Endodermal cell (in vitro differentiated cells): Measurements from ENCODE around the gene PRUNE2. TPM values are rescaled to one million over a fixed set of nuclear protein-coding genes. Genes with fewer than 3 reads are reported as not detected.

ENCODE experiments used
- DNase-seq: peaks from one replicate; pipeline ENCODE4 v3.0.0-alpha.2; 2017
- H3K27ac ChIP-seq: 2 replicates; pipeline ENCODE4 v1.5.1; 2013; ENCODE audit warnings: mild to moderate bottlenecking, low read depth, low read length, moderate library complexity
- H3K27me3 ChIP-seq: 2 replicates; pipeline ENCODE4 v1.6.1; 2013; ENCODE audit warnings: mild to moderate bottlenecking, low read length, moderate library complexity; ENCODE audit not compliant: insufficient read depth, control insufficient read depth, poor library complexity, severe bottlenecking
- H3K36me3 ChIP-seq: 2 replicates; pipeline ENCODE4 v1.7.0; 2013; ENCODE audit warnings: mild to moderate bottlenecking, low read length, moderate library complexity; ENCODE audit not compliant: control insufficient read depth, insufficient read depth
- H3K4me1 ChIP-seq: one replicate; pipeline ENCODE4 v1.7.0; 2013; ENCODE audit warnings: low read length; ENCODE audit not compliant: control insufficient read depth, insufficient read depth
- H3K4me3 ChIP-seq: 2 replicates; pipeline ENCODE4 v1.5.1; 2013; ENCODE audit warnings: mild to moderate bottlenecking, low read length, moderate library complexity
- H3K9ac ChIP-seq: 2 replicates; pipeline ENCODE4 v1.6.1; 2013; ENCODE audit warnings: mild to moderate bottlenecking, low read length, moderate library complexity; ENCODE audit not compliant: poor library complexity, severe bottlenecking; ENCODE audit errors: extremely low read depth
- H3K9me3 ChIP-seq: 2 replicates; pipeline ENCODE4 v1.6.1; 2013; ENCODE audit warnings: mild to moderate bottlenecking, low read length, moderate library complexity; ENCODE audit not compliant: control insufficient read depth
- H3K27ac Mint-ChIP-seq: 2 replicates; pipeline ENCODE4 v1.8.0; 2020; ENCODE audit warnings: mixed read lengths
- H3K27me3 Mint-ChIP-seq: 2 replicates; pipeline ENCODE4 v1.8.0; 2021; ENCODE audit warnings: mild to moderate bottlenecking, mixed read lengths; ENCODE audit not compliant: insufficient read depth
- H3K36me3 Mint-ChIP-seq: 2 replicates; pipeline ENCODE4 v1.8.0; 2020; ENCODE audit warnings: low read depth, mixed read lengths
- H3K4me1 Mint-ChIP-seq: 2 replicates; pipeline ENCODE4 v1.8.0; 2020; ENCODE audit warnings: mixed read lengths
- H3K4me3 Mint-ChIP-seq: 2 replicates; pipeline ENCODE4 v1.8.0; 2020; ENCODE audit warnings: mild to moderate bottlenecking, moderate library complexity, mixed read lengths
- H3K9me3 Mint-ChIP-seq: 2 replicates; pipeline ENCODE4 v1.8.0; 2020; ENCODE audit warnings: mild to moderate bottlenecking, mixed read lengths
- WGBS, 2 experiments: methylation state at CpG; one replicate each; pipeline versions ENCODE4 v1.1.5 to v1.1.7; 2013; ENCODE audit warnings: missing lambda C conversion rate in 2 of 2, mixed read lengths in 1 of 2; ENCODE audit not compliant: insufficient coverage in 1 of 2, insufficient read length in 1 of 2; 5-methylcytosine and 5-hydroxymethylcytosine counted together
- total RNA-seq, 2 donors: library from RNA; stranded (reverse); fragmentation: NEBNext Ultra II Directional in 1 of 2; extraction: Animal tissue kit (Norgen Biotek cat#: 25700) in 1 of 2; gene quantifications; 2 replicates in 1 of 2; 3 replicates in 1 of 2; pipeline ENCODE4 v1.2.1, GENCODE V29; 2021
- TF ChIP-seq, protein P1 (sequence below): fragments of 200-600 bp; sonication (generic); conservative IDR thresholded peaks from 2 replicates; pipeline ENCODE4 v1.5.0; 2021; ENCODE audit warnings: antibody characterized with exemption, mild to moderate bottlenecking

PRUNE2 gene
- total RNA-seq, 2 donors from 2014 or later: 4.1 to 6.8 TPM

GRCh38 chr9:76605321-76605900 is 300.5 kb downstream of the PRUNE2 start:
- Histone ChIP-seq H3K4me1 (no peaks in the 10 kb centered on the region), H3K27me3 (no peaks in the 10 kb centered on the region), H3K4me3 (no peak overlapping the region), H3K36me3 (no peaks in the 10 kb centered on the region), H3K27ac (no peak overlapping the region), H3K9ac (no peak overlapping the region), H3K9me3 (no peaks in the 10 kb centered on the region)
- H3K36me3 Mint-ChIP-seq: no peaks in the 10 kb centered on the region
- peaks cover 13% of the 10 kb centered on the region for H3K4me1 Mint-ChIP-seq
- H3K9me3 Mint-ChIP-seq: no peaks in the 10 kb centered on the region
- WGBS, 2 experiments: 89 to 100% methylated on average over 3 to 5 of the region's 5 CpGs
- no peak for DNase-seq
- no peak overlapping the region for H3K4me3 Mint-ChIP-seq
- no peak overlapping the region for H3K27ac Mint-ChIP-seq
- TF ChIP-seq, protein P1, sequence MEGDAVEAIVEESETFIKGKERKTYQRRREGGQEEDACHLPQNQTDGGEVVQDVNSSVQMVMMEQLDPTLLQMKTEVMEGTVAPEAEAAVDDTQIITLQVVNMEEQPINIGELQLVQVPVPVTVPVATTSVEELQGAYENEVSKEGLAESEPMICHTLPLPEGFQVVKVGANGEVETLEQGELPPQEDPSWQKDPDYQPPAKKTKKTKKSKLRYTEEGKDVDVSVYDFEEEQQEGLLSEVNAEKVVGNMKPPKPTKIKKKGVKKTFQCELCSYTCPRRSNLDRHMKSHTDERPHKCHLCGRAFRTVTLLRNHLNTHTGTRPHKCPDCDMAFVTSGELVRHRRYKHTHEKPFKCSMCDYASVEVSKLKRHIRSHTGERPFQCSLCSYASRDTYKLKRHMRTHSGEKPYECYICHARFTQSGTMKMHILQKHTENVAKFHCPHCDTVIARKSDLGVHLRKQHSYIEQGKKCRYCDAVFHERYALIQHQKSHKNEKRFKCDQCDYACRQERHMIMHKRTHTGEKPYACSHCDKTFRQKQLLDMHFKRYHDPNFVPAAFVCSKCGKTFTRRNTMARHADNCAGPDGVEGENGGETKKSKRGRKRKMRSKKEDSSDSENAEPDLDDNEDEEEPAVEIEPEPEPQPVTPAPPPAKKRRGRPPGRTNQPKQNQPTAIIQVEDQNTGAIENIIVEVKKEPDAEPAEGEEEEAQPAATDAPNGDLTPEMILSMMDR: no peak
- peaks cover 7% of the 10 kb centered on the region for H3K27me3 Mint-ChIP-seq

DNA sequence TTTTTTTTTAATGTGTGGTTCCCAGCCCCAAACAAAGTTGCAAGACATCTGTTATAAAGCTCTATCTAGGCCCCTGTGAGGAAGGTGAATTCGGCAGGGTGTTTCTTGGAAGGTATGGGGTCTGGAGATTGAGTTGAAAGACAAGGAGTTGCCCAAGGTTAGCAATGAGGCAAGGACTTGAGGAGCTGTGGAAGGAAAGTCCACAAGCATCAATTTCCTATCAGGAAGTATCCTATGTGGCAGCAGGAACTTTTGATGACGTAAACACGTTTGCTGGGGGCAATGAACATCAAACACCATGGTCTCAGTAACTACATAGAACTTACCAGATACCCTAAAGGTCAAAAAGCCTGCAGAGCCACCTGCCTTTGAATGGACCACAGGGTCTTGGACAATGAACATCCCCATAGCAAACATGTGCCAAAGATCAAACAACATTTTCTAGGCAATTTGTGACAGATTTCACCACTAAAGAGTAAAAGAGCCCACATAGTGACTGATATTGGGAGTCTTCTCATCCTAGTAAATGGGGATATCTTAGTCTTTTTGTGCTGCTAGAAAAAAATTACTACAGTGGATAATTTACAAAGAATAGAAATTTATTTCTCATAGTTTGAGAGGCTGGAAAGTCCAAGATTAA is 301.9 kb downstream of the PRUNE2 start:
- Mint-ChIP-seq H3K27ac (peak overlapping the region; percentile 33), H3K36me3 (no peaks in the 10 kb centered on the region), H3K4me1 (peaks cover 19% of the 10 kb centered on the region), H3K9me3 (no peaks in the 10 kb centered on the region), H3K4me3 (no peak overlapping the region), H3K27me3 (peaks cover 7% of the 10 kb centered on the region)
- TF ChIP-seq, protein P1: no peak
- 90 to 100% methylated on average over 3 of the region's 3 CpGs for WGBS, 2 experiments
- H3K27me3 ChIP-seq: no peaks in the 10 kb centered on the region
- no peaks in the 10 kb centered on the region for H3K36me3 ChIP-seq
- no peak overlapping the region for H3K4me3 ChIP-seq
- DNase-seq: no peak
- H3K4me1 ChIP-seq: no peaks in the 10 kb centered on the region
- no peak overlapping the region for H3K9ac ChIP-seq
- H3K9me3 ChIP-seq: no peaks in the 10 kb centered on the region
- H3K27ac ChIP-seq: no peak overlapping the region

DNA sequence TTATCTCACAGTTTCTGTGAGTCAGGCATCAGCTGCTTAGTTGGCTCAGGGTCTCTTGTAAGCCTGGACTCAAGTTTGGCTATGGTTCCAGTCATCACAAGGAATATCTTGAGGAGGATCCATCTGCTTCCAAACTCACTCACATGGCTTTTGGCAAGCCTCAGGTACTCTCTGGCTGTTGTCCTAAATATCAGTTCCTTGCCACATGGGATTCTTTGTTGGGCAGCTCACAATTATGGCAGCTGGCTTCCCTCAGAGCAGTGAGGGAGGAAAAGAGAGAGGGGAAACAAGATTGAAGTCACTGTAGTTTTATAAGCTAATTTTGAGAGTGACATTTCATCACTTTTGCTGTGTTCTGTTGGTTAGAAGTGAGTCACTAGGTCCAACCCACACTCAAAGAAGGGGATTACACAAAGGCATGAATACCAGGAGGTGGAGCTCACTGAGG is 302.4 kb downstream of the PRUNE2 start:
- H3K36me3 Mint-ChIP-seq: no peaks in the 10 kb centered on the region
- Histone ChIP-seq H3K9me3 (no peaks in the 10 kb centered on the region), H3K27ac (no peak overlapping the region), H3K4me3 (no peak overlapping the region), H3K9ac (no peak overlapping the region), H3K36me3 (no peaks in the 10 kb centered on the region), H3K27me3 (no peaks in the 10 kb centered on the region), H3K4me1 (no peaks in the 10 kb centered on the region)
- peaks cover 7% of the 10 kb centered on the region for H3K27me3 Mint-ChIP-seq
- TF ChIP-seq, protein P1: no peak
- H3K9me3 Mint-ChIP-seq: no peaks in the 10 kb centered on the region
- H3K27ac Mint-ChIP-seq: peak overlapping the region; percentile 33
- peaks cover 19% of the 10 kb centered on the region for H3K4me1 Mint-ChIP-seq
- H3K4me3 Mint-ChIP-seq: no peak overlapping the region
- DNase-seq: no peak
